ENCODE measurements around the gene PLSCR1.

The PLSCR1 gene

GRCh38 chr3:146544002-146544928 is at the start of gene PLSCR1:
Gene PLSCR1 (minus strand): TSS chr3:146544607. CDS start chr3:146536552, 8,055 bp downstream.
- TF ChIP-seq L3MBTL2 (conservative IDR thresholded peaks at IDR 0.05) (peak; percentile 76), FOXM1 (IDR thresholded peaks at IDR 0.05; ENCODE audit: borderline replicate concordance) (no peak), CTBP1 (IDR thresholded peaks at IDR 0.05; ENCODE audit: borderline replicate concordance) (no peak), HDGF (IDR thresholded peaks at IDR 0.05; ENCODE audit: borderline replicate concordance) (no peak)
- POLR2A ChIA-PET: interaction anchor here (0.7 to 1.8 kb wide), 5 partner anchors 10 to 378 kb away, joined by 3 to 9 read pairs (median 4); partner anchors contain the start of gene PLSCR2
- peak; percentile 86 for DNase-seq (ENCODE audit: extremely low spot score)
- CTCF ChIA-PET: interaction anchor here (0.6 kb wide), 1 partner anchor 15 kb away, joined by 4 read pairs; no protein-coding TSS in a partner anchor

GRCh38 chr3:146593776-146594175 is 49.4 kb upstream of the PLSCR1 start:
- TF ChIP-seq LEF1 (IDR thresholded peaks at IDR 0.05; ENCODE audit: borderline replicate concordance): no peak
- CTCF ChIA-PET: no interaction called here
- no peak for DNase-seq (ENCODE audit: extremely low spot score)
- POLR2A ChIA-PET: no interaction called here

GRCh38 chr3:146590521-146590920 is 46.1 kb upstream of the PLSCR1 start:
- ChIA-PET POLR2A (no interaction called here), CTCF (interaction anchor here (0.6 to 2.2 kb wide), 2 partner anchors 9 to 764 kb away, joined by 6 to 11 read pairs; no protein-coding TSS in a partner anchor)
- DNase-seq (ENCODE audit: extremely low spot score): no peak
- TF ChIP-seq ZNF384 (IDR thresholded peaks at IDR 0.05) (no peak), HDGF (IDR thresholded peaks at IDR 0.05; ENCODE audit: borderline replicate concordance) (no peak)

- ChIA-PET CTCF (interaction anchor here (2.2 kb wide), 1 partner anchor 9 kb away, joined by 11 read pairs; no protein-coding TSS in a partner anchor), POLR2A (no interaction called here)
- no peak for TF ChIP-seq SUZ12 (IDR thresholded peaks at IDR 0.05)
- no peak for TF ChIP-seq NFRKB (IDR thresholded peaks at IDR 0.05)
- no peak for TF ChIP-seq FOXA1 (IDR thresholded peaks at IDR 0.05)
- no peak for TF ChIP-seq FOXK2 (IDR thresholded peaks at IDR 0.05)
- TF ChIP-seq, protein P1, sequence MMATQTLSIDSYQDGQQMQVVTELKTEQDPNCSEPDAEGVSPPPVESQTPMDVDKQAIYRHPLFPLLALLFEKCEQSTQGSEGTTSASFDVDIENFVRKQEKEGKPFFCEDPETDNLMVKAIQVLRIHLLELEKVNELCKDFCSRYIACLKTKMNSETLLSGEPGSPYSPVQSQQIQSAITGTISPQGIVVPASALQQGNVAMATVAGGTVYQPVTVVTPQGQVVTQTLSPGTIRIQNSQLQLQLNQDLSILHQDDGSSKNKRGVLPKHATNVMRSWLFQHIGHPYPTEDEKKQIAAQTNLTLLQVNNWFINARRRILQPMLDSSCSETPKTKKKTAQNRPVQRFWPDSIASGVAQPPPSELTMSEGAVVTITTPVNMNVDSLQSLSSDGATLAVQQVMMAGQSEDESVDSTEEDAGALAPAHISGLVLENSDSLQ (IDR thresholded peaks at IDR 0.05): no peak
- no peak for TF ChIP-seq ZNF384 (IDR thresholded peaks at IDR 0.05)
- TF ChIP-seq LEF1 (IDR thresholded peaks at IDR 0.05; ENCODE audit: borderline replicate concordance): no peak
- no peak for TF ChIP-seq SP1 (IDR thresholded peaks at IDR 0.05)
- TF ChIP-seq ARNT (IDR thresholded peaks at IDR 0.05): no peak
- TF ChIP-seq FOXM1 (IDR thresholded peaks at IDR 0.05; ENCODE audit: borderline replicate concordance): no peak
- no peak for TF ChIP-seq ELF4 (IDR thresholded peaks at IDR 0.05)
- no peak for TF ChIP-seq HDGF (IDR thresholded peaks at IDR 0.05; ENCODE audit: borderline replicate concordance)
- TF ChIP-seq CTBP1 (IDR thresholded peaks at IDR 0.05; ENCODE audit: borderline replicate concordance): no peak
- TF ChIP-seq L3MBTL2 (conservative IDR thresholded peaks at IDR 0.05): no peak
- TF ChIP-seq BHLHE40 (IDR thresholded peaks at IDR 0.05; ENCODE audit: borderline replicate concordance): no peak
- TF ChIP-seq TARDBP (IDR thresholded peaks at IDR 0.05): no peak
- peak; percentile 23 for DNase-seq (ENCODE audit: extremely low spot score)
These were observed 45.6 kb upstream of the PLSCR1 start for GRCh38 chr3:146589899-146590508.

GRCh38 chr3:146585156-146585555 is 40.7 kb upstream of the PLSCR1 start:
- DNase-seq (ENCODE audit: extremely low spot score): no peak
- TF ChIP-seq ARNT (IDR thresholded peaks at IDR 0.05): no peak
- no peak for TF ChIP-seq NFRKB (IDR thresholded peaks at IDR 0.05)
- TF ChIP-seq ELF4 (IDR thresholded peaks at IDR 0.05): no peak
- no peak for TF ChIP-seq LEF1 (IDR thresholded peaks at IDR 0.05; ENCODE audit: borderline replicate concordance)
- ChIA-PET CTCF (no interaction called here), POLR2A (no interaction called here)

DNA sequence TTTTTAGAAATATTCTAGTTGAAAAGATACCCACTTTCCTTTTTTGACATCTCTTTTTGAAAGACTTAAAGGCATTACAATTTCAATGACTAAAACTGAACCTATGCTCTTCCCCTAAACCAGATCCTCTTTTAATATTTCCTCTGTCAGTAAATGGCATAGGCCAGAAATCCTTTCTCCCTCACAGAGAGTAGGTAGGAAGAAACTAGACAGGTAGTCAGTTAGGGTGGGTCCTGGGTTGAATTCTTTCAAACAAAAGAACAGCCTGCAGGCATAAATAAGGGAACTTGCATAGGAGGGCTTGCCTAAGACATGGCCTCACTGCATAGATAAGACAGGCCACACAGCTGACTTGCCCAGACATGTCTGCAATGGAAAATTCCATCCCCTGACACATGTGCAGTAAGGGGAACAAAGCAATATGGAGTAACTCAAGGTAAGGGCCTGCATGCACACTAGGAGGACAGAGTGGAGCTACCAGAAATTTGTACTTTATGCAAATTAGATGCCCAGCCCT is 37.6 kb upstream of the PLSCR1 start:
- ChIA-PET POLR2A (no interaction called here), CTCF (no interaction called here)
- TF ChIP-seq ELF4 (IDR thresholded peaks at IDR 0.05): no peak
- no peak for TF ChIP-seq FOXA1 (IDR thresholded peaks at IDR 0.05)
- TF ChIP-seq ZNF384 (IDR thresholded peaks at IDR 0.05): no peak
- no peak for TF ChIP-seq HDGF (IDR thresholded peaks at IDR 0.05; ENCODE audit: borderline replicate concordance)
- TF ChIP-seq FOXM1 (IDR thresholded peaks at IDR 0.05; ENCODE audit: borderline replicate concordance): no peak
- no peak for TF ChIP-seq TARDBP (IDR thresholded peaks at IDR 0.05)
- no peak for TF ChIP-seq BHLHE40 (IDR thresholded peaks at IDR 0.05; ENCODE audit: borderline replicate concordance)
- TF ChIP-seq L3MBTL2 (conservative IDR thresholded peaks at IDR 0.05): no peak
- TF ChIP-seq, protein P1 (IDR thresholded peaks at IDR 0.05): no peak
- TF ChIP-seq LEF1 (IDR thresholded peaks at IDR 0.05; ENCODE audit: borderline replicate concordance): no peak
- TF ChIP-seq SP1 (IDR thresholded peaks at IDR 0.05): no peak
- TF ChIP-seq ARNT (IDR thresholded peaks at IDR 0.05): no peak
- TF ChIP-seq NFRKB (IDR thresholded peaks at IDR 0.05): no peak
- TF ChIP-seq CTBP1 (IDR thresholded peaks at IDR 0.05; ENCODE audit: borderline replicate concordance): no peak
- no peak for TF ChIP-seq FOXK2 (IDR thresholded peaks at IDR 0.05)
- TF ChIP-seq SUZ12 (IDR thresholded peaks at IDR 0.05): no peak
- no peak for DNase-seq (ENCODE audit: extremely low spot score)
